HG03432 (cell line): ENCODE measurements around the gene IL1RN.

Experiments used
- ATAC-seq: cut with Tn5 transposase; IDR thresholded peaks from one replicate; pipeline ENCODE4 v1.9.1; 2021; ENCODE audit warnings: mild to moderate bottlenecking, moderate library complexity; ENCODE audit not compliant: unreplicated experiment

Gene IL1RN

DNA sequence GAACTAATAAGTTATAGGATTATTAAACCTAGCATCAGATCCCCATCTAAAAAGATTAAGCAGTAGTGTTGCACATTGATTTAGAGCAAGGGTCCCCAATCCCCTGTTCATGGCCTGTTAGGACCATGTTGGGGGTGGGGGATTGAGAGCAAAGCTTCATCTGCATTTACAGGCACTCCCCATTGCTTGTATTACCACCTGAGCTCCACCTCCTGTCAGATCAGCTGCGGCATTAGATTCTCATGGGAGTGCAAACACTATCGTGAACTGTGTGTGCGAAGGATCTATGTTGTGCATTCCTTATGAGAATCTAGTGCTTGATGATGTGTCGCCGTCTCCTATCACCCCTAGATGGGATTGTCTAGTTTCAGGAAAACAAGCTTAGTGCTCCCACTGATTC, 27.9 kb downstream of the IL1RN start:
- ATAC-seq = no peak

GRCh38 chr2:113156278-113157117, 29.1 kb downstream of the IL1RN start:
- no peak for ATAC-seq

- peak; percentile 85 for ATAC-seq
Measured at GRCh38 chr2:113157118-113157896, 29.9 kb downstream of the IL1RN start.

DNA sequence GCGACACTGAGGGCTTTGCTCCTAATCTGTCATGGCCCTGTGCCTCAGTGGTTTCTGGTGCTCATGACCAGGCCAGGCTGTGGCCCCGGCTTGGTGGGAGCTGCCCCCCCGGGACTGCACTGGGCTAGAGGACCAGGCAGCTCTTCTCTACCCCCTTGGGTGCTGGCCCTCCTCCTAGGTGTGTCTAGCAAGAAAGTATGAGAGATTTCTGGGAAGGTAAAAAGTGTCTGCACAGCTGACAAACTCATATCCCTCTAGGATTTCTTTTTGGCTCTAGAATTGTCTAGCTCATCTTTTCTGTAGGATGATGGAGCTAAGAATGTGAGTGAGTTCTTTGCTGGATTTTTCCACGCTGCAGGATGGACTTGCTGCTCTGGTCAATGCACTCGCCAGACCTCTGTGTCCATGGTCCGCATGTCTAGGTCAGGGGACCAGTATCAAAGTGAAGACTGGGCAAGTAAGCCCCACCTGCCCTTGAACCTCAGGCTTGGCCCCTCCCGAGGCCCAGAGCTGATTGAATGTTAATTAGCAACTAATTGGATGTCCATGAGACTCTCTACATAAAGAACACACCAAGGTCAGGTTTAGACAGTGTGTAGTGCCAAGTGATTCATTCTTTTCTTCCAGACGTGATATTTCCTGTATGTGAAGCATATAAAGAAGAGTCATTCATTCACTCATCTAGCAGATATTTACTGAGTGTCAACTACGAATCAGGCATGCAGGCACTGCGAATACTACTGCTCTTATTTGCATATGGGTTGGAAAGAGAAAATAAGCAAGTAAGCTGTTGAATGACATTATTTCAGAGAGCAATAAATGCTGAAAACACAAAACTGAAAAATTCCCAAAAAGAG, 30.7 kb downstream of the IL1RN start:
- ATAC-seq = no peak

DNA sequence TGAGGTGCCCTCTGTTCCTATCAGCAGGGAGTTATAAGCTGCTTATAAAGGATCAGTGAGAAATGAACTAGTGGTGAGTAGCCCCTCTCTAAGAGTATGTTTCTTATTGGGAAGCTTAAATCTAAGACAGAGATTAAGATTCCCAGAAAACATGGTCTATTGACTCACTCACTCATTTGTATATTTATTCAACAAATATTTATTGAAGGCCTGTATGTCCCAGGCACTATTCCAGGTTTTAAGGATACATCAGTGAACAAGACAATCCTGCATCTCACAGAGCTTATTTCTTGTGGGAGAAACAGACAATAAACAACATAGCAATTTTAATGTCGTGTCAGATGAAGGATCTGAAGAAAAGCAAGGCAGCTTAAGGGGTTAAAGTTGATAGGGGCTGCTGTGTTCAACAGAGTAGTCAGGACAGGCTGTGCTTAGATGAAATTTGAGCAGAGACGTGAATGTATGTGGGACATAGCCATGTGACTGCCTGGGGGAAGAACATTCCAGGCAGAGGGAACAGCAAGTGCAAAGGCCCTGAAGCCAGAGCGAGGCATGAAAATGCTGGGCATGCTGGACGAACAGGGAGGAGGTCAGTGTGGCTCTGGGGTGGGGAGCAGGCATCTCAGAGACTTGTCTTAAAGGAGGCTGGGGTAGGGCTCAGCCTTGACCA, 31.6 kb downstream of the IL1RN start:
- no peak for ATAC-seq

GRCh38 chr2:113160248-113160647, 32.9 kb downstream of the IL1RN start:
- ATAC-seq = no peak

DNA sequence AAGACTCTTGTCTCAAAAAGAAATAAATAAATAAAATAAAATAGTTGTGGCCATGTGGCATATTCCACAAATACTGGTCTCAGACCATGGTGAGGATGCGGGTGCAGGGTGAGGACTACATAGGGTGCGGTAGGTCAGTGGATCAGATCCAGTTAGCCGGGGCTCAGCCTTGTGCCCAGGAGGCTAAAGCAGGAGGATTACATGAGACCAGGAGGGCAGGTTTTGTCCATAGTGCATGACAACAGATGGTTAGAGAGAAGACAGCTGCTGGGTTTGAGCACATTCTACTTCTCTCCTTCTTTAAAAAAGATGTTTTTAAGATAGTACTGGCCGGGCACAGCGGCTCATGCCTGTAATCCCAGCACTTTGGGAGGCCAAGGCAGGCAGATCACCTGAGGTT, 33.6 kb downstream of the IL1RN start:
- ATAC-seq = no peak

GRCh38 chr2:113162173-113162572, 34.8 kb downstream of the IL1RN start:
- ATAC-seq = no peak

GRCh38 chr2:113162869-113163268, 35.5 kb downstream of the IL1RN start:
- ATAC-seq = no peak

GRCh38 chr2:113164215-113164929, 37.0 kb downstream of the IL1RN start:
- ATAC-seq = no peak

DNA sequence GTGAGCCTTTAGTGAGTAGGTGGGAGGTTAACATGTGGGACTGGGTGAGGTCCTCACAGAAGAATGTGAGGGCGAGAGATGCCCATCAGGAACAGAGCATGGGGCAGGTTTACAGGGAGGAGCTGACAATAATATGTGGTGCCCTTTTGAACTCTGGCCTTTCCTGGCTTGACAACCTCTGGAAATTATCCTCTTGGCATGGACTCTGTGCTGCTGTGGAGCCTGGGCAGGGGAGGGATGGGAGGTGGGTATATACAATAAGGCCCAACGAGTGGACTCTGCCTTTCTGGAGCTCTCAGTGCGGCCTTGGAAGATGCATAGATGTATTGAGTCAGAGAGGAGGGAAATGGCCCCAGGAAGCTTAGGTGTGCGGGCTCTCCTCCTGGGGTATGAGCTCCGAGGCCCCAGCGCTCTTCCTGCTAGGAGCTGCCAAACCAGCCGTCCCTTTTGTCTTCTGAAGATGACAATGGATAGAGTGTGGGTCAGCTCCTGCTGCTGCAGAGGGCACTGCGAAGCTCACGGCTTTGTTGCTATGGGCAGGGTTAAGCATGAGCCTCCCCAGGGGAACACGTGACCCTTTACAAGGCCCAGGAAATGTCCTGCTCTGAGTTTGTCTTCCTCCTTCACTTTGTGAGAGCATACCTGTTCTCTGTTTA, 37.7 kb downstream of the IL1RN start:
- no peak for ATAC-seq

- ATAC-seq = no peak
Measured at GRCh38 chr2:113166187-113166645, 38.8 kb downstream of the IL1RN start.

GRCh38 chr2:113167115-113167932, 39.9 kb downstream of the IL1RN start:
- ATAC-seq = no peak

DNA sequence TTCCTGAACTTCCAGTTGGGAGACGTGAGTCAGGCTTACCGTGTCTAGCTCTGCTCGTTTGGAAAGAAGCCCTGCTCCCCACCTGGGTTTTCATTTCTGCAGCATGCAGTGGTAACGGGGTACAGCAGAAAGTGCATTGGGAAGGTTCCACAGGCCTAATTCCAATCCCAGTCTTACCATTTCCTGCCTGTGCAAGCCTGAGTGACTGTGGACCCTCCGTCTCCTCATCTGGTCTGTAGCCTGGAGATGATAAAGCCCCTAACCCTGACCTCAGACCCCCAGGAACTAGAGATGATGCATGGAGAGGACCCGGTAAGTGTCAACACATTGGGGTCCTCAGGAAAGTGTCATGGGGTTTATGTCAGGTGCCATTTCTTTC, 40.6 kb downstream of the IL1RN start:
- no peak for ATAC-seq

DNA sequence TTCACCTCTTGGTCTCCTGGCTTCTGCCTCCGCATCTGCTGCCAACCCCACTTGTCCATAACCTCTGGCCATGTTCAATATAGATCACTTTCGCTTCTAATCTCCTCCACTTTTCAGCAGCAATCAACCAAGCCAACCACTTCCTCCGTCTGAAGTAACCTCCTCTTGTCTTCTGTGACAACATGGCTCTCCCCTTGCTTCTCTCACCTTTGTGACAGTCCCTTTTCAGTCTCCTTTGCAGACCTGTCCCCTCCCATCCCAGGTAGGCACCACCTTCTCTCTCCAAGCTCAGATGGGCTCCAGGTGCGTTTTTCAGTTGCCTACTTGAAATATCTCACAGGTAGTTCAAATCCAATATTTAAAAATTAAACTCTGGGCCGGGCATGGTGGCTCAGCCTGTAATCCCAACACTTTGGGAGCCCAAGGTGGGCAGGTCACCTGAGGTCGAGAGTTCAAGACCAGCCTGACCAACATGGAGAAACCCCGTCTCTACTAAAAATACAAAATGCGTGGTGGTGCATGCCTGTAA, 41.7 kb downstream of the IL1RN start:
- no peak for ATAC-seq

GRCh38 chr2:113169586-113169985, 42.2 kb downstream of the IL1RN start:
- ATAC-seq = no peak

DNA sequence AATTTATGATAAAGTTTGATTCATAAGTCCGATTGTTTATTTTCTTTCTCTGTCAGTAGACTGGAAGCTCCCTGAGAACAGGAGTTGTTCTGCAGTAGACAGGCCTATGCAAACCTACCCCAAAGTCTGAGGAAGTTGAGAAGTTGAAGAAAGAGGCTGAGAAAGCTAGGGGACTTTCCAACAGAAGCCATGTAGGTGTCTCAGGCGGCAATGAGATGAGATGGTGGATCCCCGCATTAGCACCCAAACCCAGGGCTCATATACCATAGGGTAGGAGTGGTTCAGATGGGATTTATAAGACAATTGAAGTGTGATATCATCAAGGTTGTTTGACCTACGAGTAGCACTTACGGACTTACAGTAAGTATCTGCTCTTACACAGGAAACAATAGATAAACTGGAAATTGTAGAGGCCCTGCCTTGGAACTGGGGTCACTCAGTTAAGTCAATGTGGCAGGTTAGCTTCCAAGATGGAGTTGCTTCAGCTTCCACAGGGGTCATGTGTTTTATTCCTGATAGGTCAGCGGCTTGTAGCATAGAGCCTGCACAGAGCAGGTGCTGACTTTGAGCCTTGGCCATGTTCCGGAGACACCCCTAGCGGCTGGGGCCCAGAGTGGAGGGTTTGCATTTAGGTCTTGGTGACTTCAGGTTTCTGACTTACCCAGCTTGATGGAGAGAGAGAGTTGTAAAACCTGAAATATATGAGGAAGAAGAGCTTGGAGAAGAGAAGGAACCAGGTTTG, 44.1 kb downstream of the IL1RN start:
- no peak for ATAC-seq
